Fibroblast of pulmonary artery (primary cell): Measurements from ENCODE around the gene ANKRD44.

ENCODE experiments used
- DNase-seq: peaks from one replicate; pipeline ENCODE4 v3.0.0-alpha.2; 2010; ENCODE audit warnings: low read depth
- H3K4me3 ChIP-seq: replicated peaks from 2 replicates; pipeline ENCODE4 v1.5.1; 2011; ENCODE audit warnings: low read depth, mild to moderate bottlenecking, control low read depth, low read length, moderate library complexity
- TF ChIP-seq, protein P1 (sequence below): IDR thresholded peaks from 2 replicates; pipeline ENCODE4 v1.5.1; 2011; ENCODE audit warnings: mild to moderate bottlenecking, control low read depth, low read length, inconsistent platforms; ENCODE audit errors: missing control alignments

ANKRD44 gene

GRCh38 chr2:197075281-197075680 lies 235.3 kb downstream of the ANKRD44 start:
- no peak for DNase-seq
- TF ChIP-seq, protein P1, sequence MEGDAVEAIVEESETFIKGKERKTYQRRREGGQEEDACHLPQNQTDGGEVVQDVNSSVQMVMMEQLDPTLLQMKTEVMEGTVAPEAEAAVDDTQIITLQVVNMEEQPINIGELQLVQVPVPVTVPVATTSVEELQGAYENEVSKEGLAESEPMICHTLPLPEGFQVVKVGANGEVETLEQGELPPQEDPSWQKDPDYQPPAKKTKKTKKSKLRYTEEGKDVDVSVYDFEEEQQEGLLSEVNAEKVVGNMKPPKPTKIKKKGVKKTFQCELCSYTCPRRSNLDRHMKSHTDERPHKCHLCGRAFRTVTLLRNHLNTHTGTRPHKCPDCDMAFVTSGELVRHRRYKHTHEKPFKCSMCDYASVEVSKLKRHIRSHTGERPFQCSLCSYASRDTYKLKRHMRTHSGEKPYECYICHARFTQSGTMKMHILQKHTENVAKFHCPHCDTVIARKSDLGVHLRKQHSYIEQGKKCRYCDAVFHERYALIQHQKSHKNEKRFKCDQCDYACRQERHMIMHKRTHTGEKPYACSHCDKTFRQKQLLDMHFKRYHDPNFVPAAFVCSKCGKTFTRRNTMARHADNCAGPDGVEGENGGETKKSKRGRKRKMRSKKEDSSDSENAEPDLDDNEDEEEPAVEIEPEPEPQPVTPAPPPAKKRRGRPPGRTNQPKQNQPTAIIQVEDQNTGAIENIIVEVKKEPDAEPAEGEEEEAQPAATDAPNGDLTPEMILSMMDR: no peak

GRCh38 chr2:197073701-197074433 lies 236.7 kb downstream of the ANKRD44 start:
- peak; percentile 63 for DNase-seq
- TF ChIP-seq, protein P1: no peak
- no peak overlapping the region for H3K4me3 ChIP-seq

More at GRCh38 chr2:197075281-197075680, 235.3 kb downstream of the ANKRD44 start:
- no peak overlapping the region for H3K4me3 ChIP-seq

GRCh38 chr2:197073270-197073669 lies 237.3 kb downstream of the ANKRD44 start:
- no peak for DNase-seq
- TF ChIP-seq, protein P1: no peak

GRCh38 chr2:197072533-197072932 lies 238.0 kb downstream of the ANKRD44 start:
- DNase-seq: no peak
- H3K4me3 ChIP-seq: no peak overlapping the region
- TF ChIP-seq, protein P1: no peak

More at GRCh38 chr2:197073270-197073669, 237.3 kb downstream of the ANKRD44 start:
- no peak overlapping the region for H3K4me3 ChIP-seq

DNA sequence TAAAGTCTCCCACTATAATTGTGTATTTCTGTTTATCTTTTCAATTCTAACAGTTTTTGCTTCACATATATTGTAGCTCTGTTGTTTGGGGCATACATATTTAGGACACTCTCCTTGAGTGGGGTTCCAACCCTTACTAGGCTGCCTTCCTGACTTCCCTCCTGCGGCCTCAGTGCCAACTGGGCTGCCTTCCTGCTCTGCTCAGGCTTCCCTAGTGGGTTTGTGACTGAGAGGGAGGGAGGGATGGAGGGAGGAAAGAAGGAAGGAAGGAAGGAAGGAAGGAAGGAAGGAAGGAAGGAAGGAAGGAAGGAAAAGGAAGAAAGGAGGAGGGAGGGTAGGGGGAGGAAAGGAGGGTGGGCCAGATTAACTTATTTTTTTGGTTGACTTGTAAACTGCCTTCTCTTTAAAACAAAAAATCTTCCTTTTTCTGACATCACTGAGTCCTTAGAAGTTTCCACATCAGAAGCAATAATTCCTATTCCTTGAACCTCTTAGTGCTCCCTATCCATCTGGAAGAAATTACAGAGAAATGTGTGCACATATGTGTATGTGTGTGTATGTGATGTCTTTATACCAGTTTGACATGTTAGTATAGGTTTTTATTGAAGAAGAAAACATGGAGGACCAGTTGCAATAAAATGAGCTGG lies 238.7 kb downstream of the ANKRD44 start:
- no peak for DNase-seq
- TF ChIP-seq, protein P1: no peak
- H3K4me3 ChIP-seq: no peak overlapping the region

GRCh38 chr2:197071213-197071612 lies 239.4 kb downstream of the ANKRD44 start:
- TF ChIP-seq, protein P1: no peak
- no peak for DNase-seq
- H3K4me3 ChIP-seq: no peak overlapping the region
